HEK293 (cell line): ENCODE data around the gene SHC4.

Source experiments
- ZNF138 ChIP-seq: fragments of 450-650 bp; formaldehyde crosslinking; IDR thresholded peaks from 2 replicates; pipeline ENCODE4 v1.5.1; 2016; ENCODE audit warnings: missing biosample characterization, missing genetic modification characterization, borderline replicate concordance
- ZNF16 ChIP-seq: fragments of 450-650 bp; formaldehyde crosslinking; IDR thresholded peaks from 2 replicates; pipeline ENCODE4 v1.5.1; 2016; ENCODE audit warnings: low read depth, missing biosample characterization, missing genetic modification characterization
- ZNF175 ChIP-seq: fragments of 450-650 bp; formaldehyde crosslinking; IDR thresholded peaks from 2 replicates; pipeline ENCODE4 v1.5.1; 2016; ENCODE audit warnings: missing biosample characterization, missing genetic modification characterization
- ZNF274 ChIP-seq, 2 experiments: fragments of 200-500 bp in 1 of 2; fragments of 450-650 bp in 1 of 2; sonication (Bioruptor generic) in 1 of 2; formaldehyde crosslinking in 1 of 2; IDR thresholded peaks; 2 replicates each; pipeline versions ENCODE4 v1.5.1 to v1.6.1; 2014 to 2016; ENCODE audit warnings: borderline replicate concordance in 1 of 2, inconsistent platforms in 1 of 2, low read length in 1 of 2, missing biosample characterization in 1 of 2, missing genetic modification characterization in 1 of 2
- ZNF521 ChIP-seq: fragments of 450-650 bp; formaldehyde crosslinking; IDR thresholded peaks from 2 replicates; pipeline ENCODE4 v1.5.1; 2017; ENCODE audit warnings: missing biosample characterization, mild to moderate bottlenecking, missing genetic modification characterization
- ZNF658 ChIP-seq: fragments of 450-650 bp; formaldehyde crosslinking; IDR thresholded peaks from 2 replicates; pipeline ENCODE4; 2016; ENCODE audit warnings: missing biosample characterization, missing genetic modification characterization
- TF ChIP-seq, protein P1 (sequence below): fragments of 450-650 bp; formaldehyde crosslinking; IDR thresholded peaks from 2 replicates; pipeline ENCODE4 v1.5.1; 2016; ENCODE audit warnings: missing biosample characterization, missing genetic modification characterization

DNA sequence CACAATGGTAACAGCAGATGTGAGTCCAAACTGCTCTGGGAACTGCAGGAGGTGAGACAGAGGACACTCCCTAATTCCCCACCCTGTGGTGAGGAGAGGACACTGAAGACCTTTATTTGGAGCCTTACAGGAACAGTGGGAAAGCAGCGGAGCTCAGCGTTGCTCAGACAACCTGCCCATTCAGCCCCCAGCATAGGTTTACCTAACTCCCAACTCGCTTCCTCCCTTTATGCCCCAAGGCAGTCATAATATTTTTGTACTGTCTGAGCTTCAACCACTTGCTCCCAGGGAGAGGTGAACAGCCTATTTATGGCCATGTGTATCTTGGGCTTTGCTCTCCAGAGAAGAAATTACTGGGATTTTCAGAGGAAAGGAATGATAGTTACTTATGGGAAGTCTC lies 34.1 kb downstream of the SHC4 start:
- TF ChIP-seq ZNF521 (no peak), ZNF16 (tag by site-specific recombination) (no peak), ZNF274 (IDR thresholded peaks at IDR 0.05; ENCODE audit: low read length) (no peak), ZNF274 (tag by site-specific recombination; IDR thresholded peaks at IDR 0.05; ENCODE audit: borderline replicate concordance) (no peak), ZNF658 (tag by site-specific recombination) (no peak), ZNF175 (tag by site-specific recombination) (no peak), ZNF138 (no peak)
- TF ChIP-seq, protein P1, sequence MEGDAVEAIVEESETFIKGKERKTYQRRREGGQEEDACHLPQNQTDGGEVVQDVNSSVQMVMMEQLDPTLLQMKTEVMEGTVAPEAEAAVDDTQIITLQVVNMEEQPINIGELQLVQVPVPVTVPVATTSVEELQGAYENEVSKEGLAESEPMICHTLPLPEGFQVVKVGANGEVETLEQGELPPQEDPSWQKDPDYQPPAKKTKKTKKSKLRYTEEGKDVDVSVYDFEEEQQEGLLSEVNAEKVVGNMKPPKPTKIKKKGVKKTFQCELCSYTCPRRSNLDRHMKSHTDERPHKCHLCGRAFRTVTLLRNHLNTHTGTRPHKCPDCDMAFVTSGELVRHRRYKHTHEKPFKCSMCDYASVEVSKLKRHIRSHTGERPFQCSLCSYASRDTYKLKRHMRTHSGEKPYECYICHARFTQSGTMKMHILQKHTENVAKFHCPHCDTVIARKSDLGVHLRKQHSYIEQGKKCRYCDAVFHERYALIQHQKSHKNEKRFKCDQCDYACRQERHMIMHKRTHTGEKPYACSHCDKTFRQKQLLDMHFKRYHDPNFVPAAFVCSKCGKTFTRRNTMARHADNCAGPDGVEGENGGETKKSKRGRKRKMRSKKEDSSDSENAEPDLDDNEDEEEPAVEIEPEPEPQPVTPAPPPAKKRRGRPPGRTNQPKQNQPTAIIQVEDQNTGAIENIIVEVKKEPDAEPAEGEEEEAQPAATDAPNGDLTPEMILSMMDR (tag by site-specific recombination) = no peak
